NCI-H1105 (cell line): ENCODE data around the gene CD93.

Experiments used
- DNase-seq: peaks from one replicate; lab custom pipeline; 2025; lab: John Stamatoyannopoulos, UW

The CD93 gene

DNA sequence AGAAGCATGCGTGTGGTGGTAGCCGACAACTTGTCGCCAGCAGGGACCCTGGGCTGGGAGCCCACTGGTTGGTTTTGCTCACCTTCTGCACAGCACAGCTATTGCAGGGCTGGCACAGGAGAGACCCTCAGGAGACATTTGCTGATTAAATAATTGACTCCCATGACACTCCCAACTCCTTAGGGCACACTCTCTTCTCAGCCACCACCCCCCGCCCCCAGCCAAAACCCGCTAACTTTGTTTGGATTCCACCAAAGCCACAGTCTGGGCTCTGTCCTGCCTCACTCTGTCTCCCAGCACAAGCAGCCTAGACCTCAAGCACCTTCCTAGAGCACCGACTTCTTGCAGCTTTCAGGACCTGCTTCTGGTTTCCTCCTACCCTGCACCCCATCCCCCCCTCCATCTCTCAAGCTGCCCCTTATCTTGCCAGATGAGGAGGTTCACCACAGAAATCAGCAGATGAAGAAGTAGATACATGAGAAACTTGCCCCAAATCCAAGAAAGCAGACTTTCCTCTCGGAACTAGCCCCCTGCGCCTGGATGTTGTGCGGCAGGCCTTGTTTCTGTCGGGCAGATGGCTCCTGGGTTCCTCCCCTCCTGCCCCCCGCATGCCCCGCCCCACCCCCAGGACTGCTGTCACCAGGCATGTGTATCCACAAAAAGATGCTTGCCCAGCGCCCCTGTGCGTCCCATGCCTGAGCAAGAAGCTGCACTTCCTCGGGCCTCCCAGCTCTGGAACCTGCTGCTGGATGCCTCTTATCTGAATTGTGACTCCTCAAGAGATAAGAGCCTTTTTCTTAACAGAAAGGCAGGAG is 35.0 kb upstream of the CD93 start:
- DNase-seq, result no peak

DNA sequence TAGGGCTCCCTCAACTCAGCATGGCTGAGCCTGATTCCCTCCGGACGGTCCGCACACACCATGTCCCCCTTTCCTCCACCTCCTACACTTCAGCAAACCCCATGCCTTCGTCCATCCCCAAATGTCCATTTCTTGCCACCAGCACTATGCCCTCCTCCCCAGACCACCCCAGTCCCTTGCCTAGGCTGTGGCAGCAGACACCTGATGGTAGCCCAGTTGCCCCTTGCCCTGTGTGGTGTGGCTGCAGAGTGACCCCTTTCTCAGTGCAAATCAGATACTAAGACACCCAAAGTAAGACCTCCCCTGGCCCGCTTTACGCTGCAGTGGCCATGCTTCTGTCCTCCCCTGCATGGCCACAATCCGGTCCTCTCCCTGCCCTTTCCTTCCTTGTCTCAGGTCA is 34.1 kb upstream of the CD93 start:
- DNase-seq, result no peak

DNA sequence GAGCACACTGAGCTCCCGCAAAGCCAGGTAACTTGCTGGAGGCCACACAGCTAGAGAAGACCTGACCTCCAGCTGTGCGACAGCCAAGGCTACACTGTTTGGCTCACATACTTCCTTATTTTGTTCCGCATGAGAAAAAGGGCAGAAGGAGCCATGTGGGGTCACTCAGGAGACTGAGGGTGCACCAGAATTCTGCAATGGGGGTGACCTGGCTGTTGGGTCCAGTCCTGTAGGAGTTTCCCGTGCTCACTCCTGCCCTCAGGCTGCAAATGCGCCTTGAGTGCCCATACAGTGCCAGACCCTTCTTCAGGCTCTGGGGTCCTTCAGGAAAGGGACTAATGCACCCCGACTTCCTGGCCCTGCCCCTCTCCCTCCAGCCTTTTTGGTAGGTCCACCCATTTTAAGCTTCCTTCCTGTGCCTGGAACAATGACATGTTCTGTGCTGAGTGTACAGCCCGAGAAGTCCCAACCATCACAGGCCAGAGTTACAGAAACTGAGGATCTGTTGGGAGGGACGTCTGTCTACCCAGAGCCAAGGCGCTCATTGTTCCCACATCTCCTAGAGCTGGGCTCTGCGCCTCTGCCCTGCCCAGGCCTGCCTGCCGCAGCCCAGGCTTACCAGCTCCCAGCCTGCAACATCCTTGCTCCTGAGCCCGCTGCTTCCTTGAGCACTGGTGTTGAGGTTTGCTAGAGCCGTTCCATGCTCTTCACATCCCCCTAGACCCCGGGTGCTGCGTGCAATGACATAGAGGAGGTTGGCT is 33.5 kb upstream of the CD93 start:
- no peak for DNase-seq

DNA sequence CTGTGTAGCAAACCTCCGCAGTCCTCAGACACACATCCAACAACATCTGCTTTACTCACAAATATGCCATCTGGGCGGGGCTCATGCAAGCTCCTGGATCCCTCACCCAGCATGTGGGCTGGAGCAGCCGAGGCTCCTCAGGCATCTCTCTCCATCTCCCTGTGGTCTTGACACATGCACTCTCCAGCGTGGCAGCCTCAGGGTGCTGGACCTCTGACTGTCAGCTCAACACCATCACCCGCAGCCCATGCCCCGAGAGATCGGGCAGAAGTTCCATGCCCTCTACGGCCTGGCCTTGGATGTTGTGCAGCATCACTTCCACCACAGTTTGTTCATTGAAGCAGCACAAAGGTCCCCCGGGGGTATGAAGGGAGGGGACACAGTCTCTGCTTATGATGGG is 32.6 kb upstream of the CD93 start:
- DNase-seq, result no peak

DNA sequence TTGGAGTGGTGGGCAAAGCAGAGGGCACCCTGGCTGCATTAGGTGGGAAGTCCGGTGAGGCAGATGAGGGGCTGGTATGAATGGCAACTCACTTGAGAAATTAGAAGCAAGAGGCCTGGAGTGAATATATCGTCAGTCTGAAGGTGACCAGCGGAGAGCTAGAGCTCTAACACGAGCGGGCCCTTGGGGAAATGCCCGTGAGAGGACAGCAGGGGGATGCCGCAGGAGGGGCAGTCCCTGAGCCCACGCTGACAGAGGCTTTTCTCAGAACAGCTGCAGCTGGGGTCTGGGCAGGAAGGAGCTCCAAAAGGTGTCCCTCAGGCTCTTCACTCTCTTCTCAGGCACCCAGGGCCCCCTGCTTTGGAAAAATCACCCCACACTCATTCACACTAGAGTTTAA is 32.0 kb upstream of the CD93 start:
- no peak for DNase-seq

DNA sequence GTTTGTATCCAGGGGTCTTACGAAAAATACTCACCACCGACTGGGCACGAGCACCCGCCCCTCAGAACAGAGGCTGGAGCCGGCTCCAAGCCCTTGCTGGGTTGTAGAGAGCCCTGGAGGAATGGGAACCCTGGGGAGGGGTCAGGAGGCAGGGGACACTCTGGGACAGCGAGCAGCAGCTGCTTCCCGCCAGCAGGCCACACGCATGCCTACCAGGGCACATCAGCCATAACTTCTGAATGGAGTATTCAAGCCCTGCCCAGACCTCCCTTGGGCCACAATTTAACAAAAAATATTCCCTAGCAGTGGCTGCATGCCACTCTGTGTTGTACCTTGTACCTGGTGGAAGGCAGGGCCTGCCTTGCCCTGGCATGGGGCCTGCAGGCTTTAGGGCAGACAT is 31.6 kb upstream of the CD93 start:
- DNase-seq, result no peak

DNA sequence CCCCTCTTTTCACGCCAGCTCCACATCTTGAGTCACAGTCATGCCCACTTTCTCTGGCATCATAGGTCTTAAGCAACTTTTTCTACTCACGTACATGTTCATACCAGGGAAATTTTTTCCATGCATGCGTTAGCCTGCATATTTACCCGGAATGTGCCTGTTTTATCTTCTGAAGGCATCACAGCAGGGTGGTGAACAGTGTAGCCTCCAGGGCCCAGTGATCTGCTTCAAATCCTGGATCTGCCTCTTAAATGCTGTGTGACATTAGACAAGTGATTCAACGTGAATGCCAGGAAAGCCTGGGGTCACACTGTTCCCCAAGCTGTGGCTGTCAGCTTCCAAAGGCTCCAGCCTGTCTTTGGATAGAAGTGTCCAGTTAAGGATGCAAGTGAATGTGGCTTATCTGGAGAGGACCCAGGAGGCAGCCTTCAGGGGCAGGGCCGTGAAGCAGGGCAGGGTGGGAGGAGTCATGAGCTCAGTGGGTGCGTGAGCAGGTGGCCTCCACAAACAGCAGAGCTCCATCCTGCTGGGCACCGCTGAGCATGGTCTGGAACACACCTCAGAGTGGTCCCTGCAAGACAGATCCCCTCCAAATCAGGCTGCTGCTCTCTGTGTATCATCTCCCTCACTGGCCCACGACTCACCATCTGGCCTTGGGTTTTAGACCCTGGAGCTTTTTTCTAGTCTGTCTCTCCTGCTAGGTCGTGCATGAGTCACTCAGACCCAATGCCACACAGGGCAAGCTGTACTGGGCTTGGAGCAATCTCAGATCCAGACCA is 30.4 kb upstream of the CD93 start:
- no peak for DNase-seq

DNA sequence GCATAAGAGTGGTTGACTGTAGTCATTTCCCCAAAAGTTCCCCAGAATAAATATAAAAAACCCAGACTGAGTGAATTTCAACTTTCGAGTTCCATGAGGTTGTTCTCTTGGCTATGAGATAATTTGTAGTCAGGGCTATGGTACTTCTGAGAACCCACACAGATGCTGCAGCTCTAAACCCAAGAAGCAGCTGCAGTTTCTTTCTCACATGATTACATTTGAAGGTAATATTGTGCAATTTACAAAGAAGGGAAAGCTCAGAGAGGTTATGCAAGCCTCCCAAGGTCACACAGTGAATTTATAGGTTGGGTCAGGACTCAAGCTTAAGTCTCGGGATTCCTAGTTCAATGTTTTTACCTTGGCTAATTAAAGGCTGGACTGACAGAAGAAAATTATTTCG is 29.7 kb upstream of the CD93 start:
- DNase-seq, result no peak

DNA sequence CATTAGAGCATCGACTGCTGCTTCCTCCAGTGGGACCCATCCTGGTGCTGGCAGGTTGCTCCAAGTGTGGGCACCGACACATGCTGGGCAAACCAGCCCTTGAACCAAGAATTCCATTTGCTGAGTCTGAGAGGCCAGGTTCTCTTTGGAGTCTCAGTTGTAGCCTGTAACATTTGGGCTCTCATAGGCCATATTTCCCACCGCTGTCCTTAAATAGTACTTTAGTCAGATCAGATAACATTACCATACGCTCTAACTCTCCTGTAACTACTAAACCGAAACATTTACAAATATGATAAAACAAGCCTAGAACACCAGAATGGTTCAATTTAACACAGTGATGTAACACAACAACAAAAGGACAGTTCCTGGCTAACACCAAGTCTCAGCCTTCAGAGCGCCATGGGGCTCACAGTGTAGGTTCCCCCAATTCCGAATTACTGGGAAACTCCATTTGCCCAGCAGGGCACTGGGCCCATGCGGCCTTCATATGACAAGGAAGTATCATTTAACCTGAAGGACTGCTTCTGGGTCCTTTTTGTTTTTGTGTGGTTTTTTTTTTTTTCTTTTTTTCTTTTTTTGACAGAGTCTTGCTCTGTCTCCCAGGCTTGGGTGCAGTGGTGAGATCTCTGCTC is 28.4 kb upstream of the CD93 start:
- no peak for DNase-seq

DNA sequence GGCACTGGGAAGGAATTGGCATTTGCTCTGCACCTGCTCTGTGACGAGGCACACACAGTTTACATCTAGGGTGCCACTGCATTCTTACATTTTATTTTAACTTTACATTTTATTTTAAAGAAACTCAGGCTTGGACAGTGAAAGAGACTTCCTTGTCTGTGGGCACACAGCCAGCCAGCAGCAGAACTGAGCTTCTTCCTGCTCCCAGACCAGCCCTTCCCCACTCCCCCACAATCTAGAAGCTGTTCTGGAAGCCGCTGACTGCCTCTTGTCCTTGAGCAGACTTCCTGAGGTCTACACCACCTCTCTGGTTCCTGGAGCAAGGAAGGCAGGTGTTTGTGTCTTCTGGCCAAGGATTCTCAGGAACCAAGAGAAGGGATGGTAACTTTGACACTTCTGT is 27.9 kb upstream of the CD93 start:
- DNase-seq, result no peak

DNA sequence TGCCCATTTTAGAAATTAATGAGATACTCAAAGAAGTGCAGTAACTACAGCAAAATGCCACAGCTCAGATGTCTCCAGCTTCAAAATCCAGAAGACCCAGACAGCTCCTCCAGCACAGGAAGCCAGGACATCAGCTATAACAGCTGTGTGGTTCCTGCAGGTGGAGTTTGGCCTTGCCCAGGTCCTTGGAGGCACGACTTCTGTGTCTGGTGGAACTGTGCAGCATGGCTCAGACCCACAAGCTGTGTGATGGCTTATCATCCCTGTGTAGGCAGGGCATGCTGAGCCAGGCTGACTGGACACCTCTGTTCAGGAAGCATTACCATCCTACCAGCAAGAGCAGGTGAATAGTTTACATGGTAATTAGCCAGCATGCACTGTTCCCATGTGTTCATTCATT is 26.5 kb upstream of the CD93 start:
- no peak for DNase-seq

DNA sequence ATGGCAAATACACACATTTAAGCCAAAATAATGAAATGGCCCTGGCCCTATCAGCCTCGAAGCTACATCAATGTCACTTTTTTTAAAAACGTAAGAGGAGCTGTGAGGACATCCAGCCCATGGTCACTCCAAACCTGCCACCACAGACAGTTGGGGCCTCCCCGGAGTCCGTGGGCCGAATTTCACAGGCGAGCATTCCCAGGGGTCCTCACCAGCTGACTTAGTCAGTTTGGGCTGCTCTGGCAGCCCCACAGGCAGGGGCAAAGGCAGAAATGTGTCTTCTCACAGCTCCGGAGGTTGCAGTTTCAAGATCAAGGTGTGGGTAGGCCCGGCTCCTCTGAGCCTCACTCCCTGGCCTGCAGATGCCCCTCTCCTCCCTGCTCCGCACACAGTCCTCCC is 25.8 kb upstream of the CD93 start:
- no peak for DNase-seq

DNA sequence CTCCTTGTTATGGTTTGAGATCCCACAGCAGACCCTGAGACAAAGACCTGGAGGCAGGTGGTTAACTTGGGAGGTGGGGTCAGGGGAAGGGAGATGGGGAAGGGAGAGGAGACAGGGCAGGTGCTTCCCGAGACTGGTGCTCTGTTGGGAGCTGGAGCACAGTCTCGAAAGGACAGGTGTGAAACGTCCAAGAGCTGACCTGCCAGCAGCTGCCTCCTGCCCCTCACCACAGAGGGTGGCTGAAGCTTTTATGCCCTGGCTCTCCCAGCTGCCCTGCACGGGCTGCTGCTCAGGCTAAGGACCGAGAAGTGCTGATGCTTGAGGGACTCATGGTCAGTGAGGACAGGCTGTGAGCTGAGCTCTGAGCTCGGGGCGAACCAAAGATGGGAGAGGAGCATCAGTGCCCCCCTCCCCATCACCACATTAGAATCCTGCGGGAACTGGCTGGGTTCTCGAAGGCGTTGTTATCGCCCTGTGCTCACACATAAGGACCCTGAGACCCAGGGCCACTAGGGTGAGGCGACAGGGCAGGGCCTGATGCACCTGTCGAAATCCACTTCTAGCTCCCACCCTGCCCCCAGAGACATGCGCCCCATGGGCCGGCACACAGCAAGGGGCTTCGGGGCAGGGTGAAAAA is 25.3 kb upstream of the CD93 start:
- peak; percentile 74 for DNase-seq

DNA sequence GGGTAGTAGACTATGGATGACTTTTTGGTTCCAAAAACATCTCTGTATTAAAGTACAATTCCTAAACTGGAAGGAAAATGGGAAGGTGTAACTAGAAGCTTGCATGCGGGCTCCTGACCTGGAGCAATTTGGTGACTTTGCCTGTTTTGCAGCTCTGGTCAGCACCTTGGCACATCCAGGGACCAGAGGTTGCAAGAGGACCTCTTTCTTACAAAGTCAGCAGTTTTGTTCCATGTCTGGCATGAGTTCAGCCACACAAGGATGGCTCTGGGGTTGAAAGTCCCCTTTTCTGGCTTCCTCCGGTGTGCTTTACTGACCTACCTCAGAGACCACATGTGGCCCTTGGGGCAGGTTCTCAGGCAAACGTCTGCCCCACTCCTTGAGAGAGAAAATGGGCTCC is 22.7 kb upstream of the CD93 start:
- DNase-seq, result no peak

DNA sequence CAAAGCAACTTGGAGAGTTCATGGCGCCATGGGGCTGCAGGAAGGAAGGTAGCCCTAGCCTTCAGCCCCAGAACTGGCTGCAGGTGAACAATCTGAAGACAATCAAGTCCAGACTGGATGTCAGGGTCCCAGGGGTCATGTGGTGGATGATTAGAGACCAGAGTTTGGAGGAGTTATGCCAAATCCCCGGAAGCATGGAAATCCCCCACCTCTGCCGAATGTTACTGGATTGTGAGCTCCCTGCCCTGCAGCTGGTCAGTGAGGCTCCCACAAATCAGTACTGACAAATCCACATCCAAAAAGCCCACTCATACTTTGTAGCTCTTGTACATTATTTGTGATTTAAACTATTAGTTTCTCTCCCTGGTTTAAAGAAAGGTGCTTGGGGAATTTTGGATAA is 21.3 kb upstream of the CD93 start:
- no peak for DNase-seq

DNA sequence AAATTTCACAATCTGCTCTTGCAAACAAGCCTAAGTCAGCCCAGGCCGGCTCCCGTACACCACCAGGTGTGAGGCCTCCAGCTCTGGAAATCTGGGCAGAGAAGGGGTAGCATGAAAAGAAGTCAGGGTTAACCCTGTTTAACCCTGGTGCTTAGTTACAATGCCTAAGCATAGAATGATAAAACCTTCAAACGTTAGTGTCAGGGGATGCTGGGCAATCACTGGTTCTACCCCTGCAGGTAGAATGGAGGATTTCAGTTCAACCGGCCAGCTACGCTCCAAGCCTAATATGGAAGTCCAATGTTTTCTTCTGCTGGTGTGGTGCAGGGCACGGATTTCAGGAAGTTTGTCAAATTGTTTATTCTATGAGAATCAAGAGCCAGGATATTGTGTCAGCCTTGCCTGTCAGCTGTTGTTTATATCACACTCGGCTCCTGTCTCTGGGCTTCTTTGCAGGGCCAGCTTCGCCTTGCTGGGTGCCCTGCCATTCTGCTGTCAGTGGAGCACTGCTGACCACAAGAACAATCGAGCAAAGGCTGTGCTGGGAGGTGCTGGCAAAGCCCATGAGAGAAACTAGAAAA is 20.2 kb upstream of the CD93 start:
- DNase-seq, result no peak

DNA sequence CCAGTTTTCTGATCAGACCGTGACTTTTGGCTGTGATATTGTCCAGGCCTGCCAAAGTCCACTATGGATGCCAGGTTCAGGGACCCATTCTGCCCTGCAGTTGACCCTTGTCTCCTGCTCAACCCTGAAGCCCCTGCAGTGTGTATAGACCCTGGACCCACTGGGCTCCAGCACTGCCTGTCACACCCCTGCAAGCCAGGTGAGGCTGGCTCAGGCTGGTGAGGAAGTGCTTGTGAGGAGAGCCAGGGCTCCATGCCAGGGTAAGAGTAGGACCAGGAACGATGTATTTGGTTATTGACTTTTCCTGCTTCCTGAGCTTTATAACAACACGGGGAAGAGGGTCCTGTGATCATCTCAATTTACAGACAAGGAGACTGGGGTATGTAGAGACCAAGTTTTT is 19.1 kb upstream of the CD93 start:
- no peak for DNase-seq

DNA sequence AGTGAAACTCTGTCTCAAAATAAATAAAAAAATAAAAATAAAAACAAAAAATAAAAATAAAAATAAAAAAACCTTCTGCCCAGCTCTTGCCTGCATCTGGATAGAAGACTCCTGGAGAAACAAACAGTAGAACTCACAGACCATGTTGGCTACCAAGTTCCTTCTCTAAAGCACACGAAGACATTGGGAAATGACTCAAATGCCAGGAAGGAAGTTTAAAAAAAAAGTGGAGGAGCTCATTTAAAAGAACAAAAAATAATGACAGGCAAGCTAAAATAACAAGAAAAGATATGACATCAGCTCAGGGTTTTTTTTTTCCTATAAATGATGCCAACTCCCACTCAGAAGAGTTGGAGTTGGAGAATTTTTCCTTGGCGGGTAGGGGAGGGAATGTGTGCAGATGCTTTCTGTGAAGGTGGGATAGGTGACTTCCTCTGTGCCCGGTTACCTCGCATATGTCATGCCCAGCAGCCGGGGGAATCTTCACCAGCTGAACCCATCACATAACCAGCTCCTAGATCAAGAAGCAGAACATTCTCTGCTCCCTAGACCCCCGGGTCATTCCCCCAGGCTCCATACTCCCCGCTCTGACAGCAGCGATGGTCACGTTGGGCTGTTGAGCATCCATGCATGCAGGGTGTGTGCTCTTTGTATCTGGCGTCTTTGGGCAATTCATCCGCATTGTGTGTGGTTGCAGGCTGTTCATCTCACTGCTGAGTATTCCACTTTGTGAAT is 17.3 kb upstream of the CD93 start:
- no peak for DNase-seq

DNA sequence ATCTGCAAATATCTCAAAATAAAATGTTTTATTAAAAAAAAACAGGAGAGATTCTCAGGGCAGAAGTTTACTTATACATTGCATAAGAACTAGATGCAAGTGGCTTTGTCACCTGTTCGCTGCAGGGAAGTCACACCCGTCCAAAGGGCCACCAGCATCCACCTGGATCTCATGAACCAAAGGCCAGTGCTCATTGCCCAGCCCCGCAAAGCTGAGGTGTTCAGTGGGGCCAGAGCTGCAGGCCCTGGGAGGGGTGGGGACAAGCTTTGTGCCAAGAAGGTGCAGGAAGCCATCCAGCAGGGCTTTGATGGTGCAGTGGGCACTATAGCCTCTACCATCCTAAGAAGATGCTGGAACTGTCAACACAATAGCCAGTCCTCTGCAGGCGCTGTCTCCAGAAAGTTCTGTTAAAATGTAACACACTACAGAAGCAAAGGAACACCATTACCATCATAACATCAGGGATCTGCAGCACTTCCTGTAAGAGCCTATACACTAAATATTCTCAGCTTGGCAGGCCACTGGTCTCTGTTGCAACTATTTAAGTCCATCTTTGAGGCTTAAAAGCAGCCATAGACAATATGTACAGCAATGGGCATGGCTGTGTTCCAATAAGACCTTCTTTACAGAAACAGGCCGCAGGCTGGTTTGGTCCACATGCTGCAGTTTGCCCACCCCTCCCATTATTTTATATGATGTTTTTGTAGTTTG is 15.7 kb upstream of the CD93 start:
- DNase-seq, result no peak

DNA sequence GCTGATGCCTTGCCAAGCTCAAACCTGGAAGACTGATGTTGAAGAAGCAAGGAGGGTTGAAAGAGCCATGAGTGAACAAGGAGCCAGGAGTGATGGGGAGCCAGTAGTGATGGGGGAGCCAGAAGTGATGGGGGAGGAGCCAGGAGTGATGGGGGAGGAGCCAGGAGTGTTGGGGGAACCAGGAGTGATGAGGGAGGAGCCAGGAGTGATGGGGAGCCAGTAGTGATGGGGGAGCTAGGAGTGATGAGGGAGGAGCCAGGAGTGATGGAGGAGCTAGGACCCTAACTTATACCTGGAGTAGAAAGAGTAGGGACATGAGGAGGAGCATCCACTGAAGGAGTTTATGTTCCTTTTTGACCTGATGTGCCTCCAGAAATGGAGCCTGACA is 14.6 kb upstream of the CD93 start:
- no peak for DNase-seq
